ENCODE measurements around the gene HHIPL1. TPM values are rescaled to one million over a fixed set of nuclear protein-coding genes. Genes with fewer than 3 reads are reported as not detected.

Gene HHIPL1
- total RNA-seq, 1 donor from 2014 or later = 0.32 TPM

- Histone ChIP-seq H3K9me3 (ENCODE audit: low read depth) (no peaks in the 10 kb centered on the region), H3K27me3 (no peaks in the 10 kb centered on the region), H4K20me1 (ENCODE audit: low read depth) (no peaks in the 10 kb centered on the region), H3K36me3 (no peaks in the 10 kb centered on the region), H3K4me1 (peaks cover 4% of the 10 kb centered on the region), H3K4me2 (no peak overlapping the region), H3K9ac (no peak overlapping the region), H3K79me2 (ENCODE audit: low read depth) (no peaks in the 10 kb centered on the region), H3K4me3 (no peak overlapping the region), H3K27ac (no peak overlapping the region), H2AFZ (replicated peaks) (no peak overlapping the region), H3F3A (ENCODE audit: low read depth) (peaks cover 16% of the 10 kb centered on the region)
- Mint-ChIP-seq H3K27me3 (ENCODE audit: insufficient read depth, low read depth) (peaks cover 8% of the 10 kb centered on the region), H3K27ac (no peak overlapping the region), H3K4me1 (peaks cover 23% of the 10 kb centered on the region), H3K36me3 (no peaks in the 10 kb centered on the region), H3K4me3 (no peak overlapping the region), H3K9me3 (no peaks in the 10 kb centered on the region)
- TF ChIP-seq CTCF (IDR thresholded peaks at IDR 0.05) (no peak), EZH2 (IDR thresholded peaks at IDR 0.05) (no peak), EZH2phosphoT487 (IDR thresholded peaks at IDR 0.05) (no peak)
- DNase-seq (ENCODE audit: low spot score) = no peak
Observed at GRCh38 chr14:99688210-99688581, 43.3 kb downstream of the HHIPL1 start.

GRCh38 chr14:99688629-99689028, 43.7 kb downstream of the HHIPL1 start:
- Mint-ChIP-seq H3K4me1 (peaks cover 23% of the 10 kb centered on the region), H3K27ac (no peak overlapping the region), H3K36me3 (no peaks in the 10 kb centered on the region), H3K27me3 (ENCODE audit: insufficient read depth, low read depth) (peaks cover 8% of the 10 kb centered on the region), H3K9me3 (no peaks in the 10 kb centered on the region), H3K4me3 (no peak overlapping the region)
- no peak for DNase-seq (ENCODE audit: low spot score)
- H2AFZ ChIP-seq (replicated peaks) = no peak overlapping the region
- TF ChIP-seq EZH2 (IDR thresholded peaks at IDR 0.05) (no peak), EZH2phosphoT487 (IDR thresholded peaks at IDR 0.05) (no peak), CTCF (IDR thresholded peaks at IDR 0.05) (no peak)
- peaks cover 16% of the 10 kb centered on the region for H3F3A ChIP-seq (ENCODE audit: low read depth)
- no peaks in the 10 kb centered on the region for H3K36me3 ChIP-seq
- H3K9ac ChIP-seq = no peak overlapping the region
- no peak overlapping the region for H3K4me2 ChIP-seq
- H4K20me1 ChIP-seq (ENCODE audit: low read depth) = no peaks in the 10 kb centered on the region
- no peak overlapping the region for H3K4me3 ChIP-seq
- peaks cover 4% of the 10 kb centered on the region for H3K4me1 ChIP-seq
- H3K9me3 ChIP-seq (ENCODE audit: low read depth) = no peaks in the 10 kb centered on the region
- no peaks in the 10 kb centered on the region for H3K27me3 ChIP-seq
- H3K79me2 ChIP-seq (ENCODE audit: low read depth) = no peaks in the 10 kb centered on the region
- no peak overlapping the region for H3K27ac ChIP-seq

- no peaks in the 10 kb centered on the region for H3K27me3 ChIP-seq
- no peak overlapping the region for H3K4me2 ChIP-seq
- no peaks in the 10 kb centered on the region for H3K9me3 ChIP-seq (ENCODE audit: low read depth)
- no peaks in the 10 kb centered on the region for H4K20me1 ChIP-seq (ENCODE audit: low read depth)
- peaks cover 23% of the 10 kb centered on the region for H3K4me1 Mint-ChIP-seq
- H3K4me1 ChIP-seq = peaks cover 3% of the 10 kb centered on the region
- H3K4me3 ChIP-seq = no peak overlapping the region
- H3K4me3 Mint-ChIP-seq = no peak overlapping the region
- peaks cover 10% of the 10 kb centered on the region for H3K27me3 Mint-ChIP-seq (ENCODE audit: insufficient read depth, low read depth)
- no peak overlapping the region for H3K9ac ChIP-seq
- no peaks in the 10 kb centered on the region for H3K36me3 ChIP-seq
- H3K9me3 Mint-ChIP-seq = no peaks in the 10 kb centered on the region
- TF ChIP-seq EZH2phosphoT487 (IDR thresholded peaks at IDR 0.05) (no peak), CTCF (IDR thresholded peaks at IDR 0.05) (no peak), EZH2 (IDR thresholded peaks at IDR 0.05) (no peak)
- DNase-seq (ENCODE audit: low spot score) = no peak
- H3K27ac Mint-ChIP-seq = peak overlapping the region; percentile 11
- H3K27ac ChIP-seq = no peak overlapping the region
- no peaks in the 10 kb centered on the region for H3K36me3 Mint-ChIP-seq
- no peaks in the 10 kb centered on the region for H3K79me2 ChIP-seq (ENCODE audit: low read depth)
- no peak overlapping the region for H2AFZ ChIP-seq (replicated peaks)
- peaks cover 13% of the 10 kb centered on the region for H3F3A ChIP-seq (ENCODE audit: low read depth)
Observed at GRCh38 chr14:99689266-99690236, 44.6 kb downstream of the HHIPL1 start.
